Kidney glomerular epithelial cell (primary cell): ENCODE data around the gene VPS13D.

Experiments used
- DNase-seq: peaks from one replicate; lab custom pipeline; 2025; lab: John Stamatoyannopoulos, UW

The VPS13D gene

GRCh38 chr1:12488666-12489354, 259.0 kb downstream of the VPS13D start:
- no peak for DNase-seq

- DNase-seq = no peak
Measured at GRCh38 chr1:12490532-12491142, 260.8 kb downstream of the VPS13D start.

- DNase-seq = no peak
Measured at GRCh38 chr1:12491656-12492055, 261.8 kb downstream of the VPS13D start.

- no peak for DNase-seq
Measured at GRCh38 chr1:12495725-12496124, 265.9 kb downstream of the VPS13D start.

- DNase-seq = peak; percentile 29
Measured at GRCh38 chr1:12496154-12496961, 266.5 kb downstream of the VPS13D start.

GRCh38 chr1:12499539-12500240, 269.9 kb downstream of the VPS13D start:
- no peak for DNase-seq

- DNase-seq = no peak
Measured at GRCh38 chr1:12501661-12502060, 271.8 kb downstream of the VPS13D start.

- no peak for DNase-seq
Measured at GRCh38 chr1:12502336-12503109, 272.7 kb downstream of the VPS13D start.

GRCh38 chr1:12503709-12504108, 273.9 kb downstream of the VPS13D start:
- DNase-seq = no peak

- DNase-seq = no peak
Measured at GRCh38 chr1:12504601-12505000, 274.8 kb downstream of the VPS13D start.

- no peak for DNase-seq
Measured at GRCh38 chr1:12505231-12505630, 275.4 kb downstream of the VPS13D start.

GRCh38 chr1:12505639-12506280, 275.9 kb downstream of the VPS13D start:
- no peak for DNase-seq

GRCh38 chr1:12506281-12507280, 276.8 kb downstream of the VPS13D start:
- no peak for DNase-seq

- DNase-seq = no peak
Measured at GRCh38 chr1:12507631-12508030, 277.8 kb downstream of the VPS13D start.

GRCh38 chr1:12508849-12509248, 279.0 kb downstream of the VPS13D start:
- no peak for DNase-seq

GRCh38 chr1:12511128-12511484, 281.3 kb downstream of the VPS13D start:
- DNase-seq = no peak

- DNase-seq = no peak
Measured at GRCh38 chr1:12511516-12512468, 282.0 kb downstream of the VPS13D start.

- DNase-seq = no peak
Measured at GRCh38 chr1:12513181-12513580, 283.4 kb downstream of the VPS13D start.

- DNase-seq = no peak
Measured at GRCh38 chr1:12514590-12514989, 284.8 kb downstream of the VPS13D start.
